KBM-7 (cell line): ENCODE data around the gene ZSCAN12.

Experiments
- DNase-seq: peaks from one replicate; pipeline ENCODE4 v3.0.0-alpha.2; 2015
- in situ Hi-C: fragments of 300-500 bp; cut with MboI; formaldehyde crosslinking; loops from 2 replicates; pipeline ENCODE4 v1.14.3; 2020; ENCODE audit warnings: low sequenced_read_pairs, low pct_unique_long_range_greater_than_20kb, mixed read lengths

ZSCAN12 gene

DNA sequence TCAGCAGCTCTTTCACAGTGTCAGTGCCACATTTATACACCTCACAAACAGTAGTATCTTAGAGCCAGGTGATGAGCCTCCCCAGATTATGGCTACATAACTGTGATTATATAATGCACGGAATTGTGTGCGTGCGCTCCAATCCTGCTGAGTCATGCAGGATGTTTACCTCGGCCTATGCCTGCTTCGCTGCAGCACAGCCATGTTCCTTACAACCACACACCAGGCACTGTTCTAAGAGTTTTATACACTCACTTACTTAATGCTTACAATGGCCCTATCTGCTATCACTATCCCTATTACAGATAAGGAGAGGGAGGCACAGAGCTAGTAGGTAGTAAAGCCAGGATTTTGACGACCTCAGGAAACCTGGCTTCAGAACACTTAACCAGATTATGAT, 42.5 kb downstream of the ZSCAN12 start:
- DNase-seq: no peak
- in situ Hi-C loops: loop anchor here (25.0 kb wide), 2 partner anchors 220 to 445 kb away; partner anchors contain the start of genes OR2B2 and ZKSCAN8

DNA sequence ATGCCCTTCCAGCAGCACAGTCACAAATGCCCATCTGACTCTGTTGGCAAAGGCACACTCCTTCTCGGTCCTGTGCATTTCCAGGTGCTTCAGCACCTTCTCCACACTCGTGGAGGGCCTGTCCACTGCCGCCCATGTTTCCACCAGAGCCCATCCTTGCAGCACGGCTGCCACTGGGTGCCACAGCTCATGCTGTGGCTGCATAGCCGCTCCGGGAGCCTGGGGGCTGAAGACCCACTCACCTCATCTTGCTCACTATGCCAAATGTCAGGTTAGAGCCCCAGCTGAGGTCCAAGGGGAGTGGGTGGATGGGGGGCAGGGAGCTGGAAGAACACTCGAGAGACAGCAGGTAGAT, 42.9 kb downstream of the ZSCAN12 start:
- in situ Hi-C loops: loop anchor here (25.0 kb wide), 2 partner anchors 219 to 444 kb away; partner anchors contain the start of genes OR2B2 and ZKSCAN8

DNA sequence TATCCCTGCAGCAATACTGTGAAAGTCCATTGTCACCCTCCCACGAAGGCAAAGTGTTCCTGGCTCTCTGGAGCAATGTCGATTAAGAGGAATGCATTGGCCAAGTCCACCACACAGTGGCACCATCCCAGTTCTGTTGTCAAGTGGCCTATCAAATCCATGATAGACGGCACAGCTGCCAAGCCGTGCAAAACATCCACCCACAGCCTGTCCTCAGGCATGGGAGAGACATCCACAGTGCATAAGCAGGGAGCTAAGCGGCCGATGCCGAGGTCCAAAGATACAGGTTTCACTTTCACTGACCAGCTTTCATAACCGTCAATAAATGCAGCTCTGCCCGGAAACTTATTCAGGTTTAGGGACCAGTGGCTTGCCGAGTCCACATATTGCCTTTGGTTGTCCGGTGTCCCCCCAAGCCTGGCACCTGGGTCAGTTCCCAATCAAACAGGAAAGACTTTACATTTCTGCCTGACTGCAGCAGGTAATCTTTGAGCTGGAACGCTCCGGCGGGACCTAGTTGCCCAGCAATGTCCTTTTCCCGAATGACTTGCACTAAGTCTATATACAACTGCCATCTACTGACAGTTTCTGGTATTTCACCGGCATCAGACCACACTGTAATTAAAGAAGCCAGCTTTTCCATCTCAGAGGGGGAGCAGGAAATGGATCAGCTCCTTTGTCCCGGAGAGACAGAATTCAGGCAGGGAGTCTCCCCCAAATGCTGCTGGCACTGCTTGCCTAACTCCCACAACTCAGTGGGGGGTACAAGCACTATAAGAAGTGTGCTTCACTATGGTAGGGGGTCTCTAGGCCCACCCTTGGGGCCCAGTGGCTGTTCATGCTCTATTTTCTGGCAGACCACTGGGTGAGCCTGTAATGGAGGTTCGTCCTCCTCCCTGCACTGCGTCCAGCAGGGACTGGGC, 43.5 kb downstream of the ZSCAN12 start:
- in situ Hi-C loops: loop anchor here (25.0 kb wide), 2 partner anchors 219 to 444 kb away; partner anchors contain the start of genes OR2B2 and ZKSCAN8

More for the DNA sequence above, 42.9 kb downstream of the ZSCAN12 start:
- no peak for DNase-seq

DNA sequence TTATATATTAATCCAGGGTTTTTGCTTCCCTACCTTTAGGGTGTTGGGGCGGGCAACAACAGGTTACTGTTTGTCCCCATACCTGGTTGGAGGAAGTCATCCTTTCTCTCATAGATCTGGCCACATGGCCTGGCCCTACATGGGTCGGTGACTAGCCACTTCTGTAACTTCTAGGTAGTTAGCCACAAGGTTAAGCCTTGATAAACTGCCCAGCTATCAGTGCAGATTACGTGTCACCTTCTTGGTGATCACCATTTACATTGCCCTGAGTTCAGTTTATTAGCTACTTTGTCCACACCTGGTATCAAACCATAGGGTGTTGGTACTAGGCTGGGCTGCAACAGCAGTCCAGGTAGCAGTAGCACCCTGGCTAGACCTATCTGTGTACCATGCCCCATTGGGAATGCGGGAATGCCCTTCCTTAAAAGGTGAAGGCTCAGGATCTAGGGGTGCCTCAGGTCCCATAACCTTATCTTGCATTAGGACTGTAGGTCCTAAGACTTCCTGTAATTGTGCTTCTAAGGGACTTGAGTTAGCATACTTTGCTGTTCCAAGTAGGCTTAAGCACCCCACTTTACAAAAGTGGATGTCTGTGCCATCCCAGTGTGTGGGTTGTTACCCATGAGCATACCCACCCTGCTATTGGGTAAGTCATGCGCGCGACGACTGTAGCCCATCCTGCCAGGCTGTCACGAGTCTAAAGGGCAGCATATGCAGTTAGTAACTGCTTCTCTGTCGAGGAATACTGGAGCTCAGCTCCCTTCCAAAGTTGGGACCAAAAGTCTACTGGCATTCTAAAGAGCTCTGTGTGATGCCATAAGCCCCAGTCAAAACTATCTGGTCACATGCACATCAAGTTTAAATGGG, 44.6 kb downstream of the ZSCAN12 start:
- in situ Hi-C loops: loop anchor here (25.0 kb wide), 2 partner anchors 218 to 443 kb away; partner anchors contain the start of genes OR2B2 and ZKSCAN8

More for the DNA sequence above, 43.5 kb downstream of the ZSCAN12 start:
- DNase-seq: peak; percentile 87

DNA sequence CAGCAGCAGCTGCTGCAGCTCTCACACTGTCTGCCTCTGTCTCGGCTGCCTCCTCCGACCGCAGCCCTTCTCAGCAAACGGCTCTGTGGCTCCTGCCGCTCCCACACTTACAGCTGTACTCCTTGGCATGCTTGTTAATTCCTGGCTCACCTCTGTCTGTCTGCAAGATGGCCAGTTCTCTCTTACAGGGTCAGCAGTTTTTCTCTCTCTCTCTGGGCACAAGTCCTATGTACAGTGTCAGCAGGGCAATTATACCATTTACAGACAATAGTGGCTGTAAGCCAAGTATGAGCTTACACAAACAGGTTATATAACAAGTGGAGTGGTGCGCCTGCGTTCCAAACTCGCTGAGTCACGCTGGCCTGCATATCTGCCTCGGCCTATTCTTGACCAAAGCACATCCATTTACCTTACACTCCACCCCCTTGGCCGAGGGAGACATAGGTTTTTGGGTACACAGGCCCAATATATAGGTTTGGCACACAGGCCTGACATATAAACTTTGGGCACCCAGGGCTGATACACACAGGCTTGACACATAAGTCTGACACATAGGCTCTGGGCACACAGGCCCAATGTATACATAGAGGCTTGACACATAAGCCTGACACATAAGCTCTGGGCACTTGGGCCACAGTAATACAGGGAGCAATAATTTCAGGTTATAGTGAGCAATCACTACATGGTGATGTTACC, 45.4 kb downstream of the ZSCAN12 start:
- in situ Hi-C loops: loop anchor here (25.0 kb wide), 2 partner anchors 217 to 442 kb away; partner anchors contain the start of genes OR2B2 and ZKSCAN8
- DNase-seq: no peak

More for the DNA sequence above, 44.6 kb downstream of the ZSCAN12 start:
- no peak for DNase-seq

DNA sequence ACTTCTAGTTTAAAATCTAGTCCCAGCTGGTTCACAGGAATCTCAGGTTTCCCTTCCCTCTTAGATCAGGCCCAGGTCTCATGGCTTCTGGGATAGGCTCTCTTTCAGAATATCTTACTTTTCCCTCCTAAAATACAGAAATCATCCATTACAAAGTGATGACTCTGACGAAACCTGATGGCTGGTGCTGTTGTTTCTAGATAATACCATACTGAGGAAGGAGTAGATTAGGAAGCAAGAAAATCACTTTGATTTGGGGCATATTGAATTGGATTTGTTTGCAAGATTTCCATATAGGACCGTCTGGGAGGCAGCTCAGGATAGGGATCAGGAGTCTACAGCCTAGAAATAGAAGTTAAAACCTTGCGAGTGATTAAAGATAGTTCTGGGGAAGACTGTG, 46.2 kb downstream of the ZSCAN12 start:
- in situ Hi-C loops: loop anchor here (25.0 kb wide), 2 partner anchors 216 to 441 kb away; partner anchors contain the start of genes OR2B2 and ZKSCAN8
- DNase-seq: no peak

DNA sequence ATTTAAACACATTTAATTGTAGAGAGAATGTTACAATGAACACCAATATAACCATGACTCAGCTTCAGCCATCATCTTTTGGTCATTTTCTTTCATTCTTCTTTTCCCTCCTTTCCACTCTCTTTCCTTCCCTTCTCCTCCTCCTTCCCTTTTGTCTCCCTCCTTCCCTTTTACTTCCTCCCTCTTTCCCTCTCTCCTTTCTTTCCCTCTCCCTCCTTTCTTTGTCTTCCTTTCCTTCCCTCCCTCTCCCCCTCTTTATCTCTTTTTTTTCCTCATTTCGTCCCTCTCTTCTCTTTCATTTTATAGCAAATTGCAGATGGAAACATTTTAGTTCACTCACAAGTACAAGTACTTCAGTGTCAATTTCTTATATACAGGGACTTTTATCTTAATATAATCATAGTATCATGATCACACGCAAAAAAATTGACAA, 48.0 kb downstream of the ZSCAN12 start:
- in situ Hi-C loops: loop anchor here (25.0 kb wide), 2 partner anchors 214 to 439 kb away; partner anchors contain the start of genes OR2B2 and ZKSCAN8
- DNase-seq: no peak

DNA sequence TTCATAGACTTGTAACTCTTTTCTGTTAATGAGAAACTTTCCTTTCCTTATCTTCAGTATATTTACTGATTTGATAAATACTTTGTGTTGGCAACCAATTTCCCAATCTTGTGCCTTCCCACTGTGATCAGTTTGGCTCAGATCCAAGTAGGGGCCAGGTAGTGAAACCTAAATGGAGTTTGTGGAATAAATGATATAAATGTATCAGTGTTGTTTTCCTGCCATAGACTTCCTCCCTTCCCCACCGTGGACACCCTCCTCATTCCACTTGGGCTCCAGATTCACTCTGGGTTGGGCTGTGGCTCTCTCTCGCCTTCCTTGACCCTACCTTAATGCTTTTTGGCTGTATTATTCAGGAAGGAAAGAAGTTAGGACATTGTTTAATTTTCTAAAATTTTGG, 48.5 kb downstream of the ZSCAN12 start:
- DNase-seq: no peak
- in situ Hi-C loops: loop anchor here (25.0 kb wide), 2 partner anchors 214 to 439 kb away; partner anchors contain the start of genes OR2B2 and ZKSCAN8

DNA sequence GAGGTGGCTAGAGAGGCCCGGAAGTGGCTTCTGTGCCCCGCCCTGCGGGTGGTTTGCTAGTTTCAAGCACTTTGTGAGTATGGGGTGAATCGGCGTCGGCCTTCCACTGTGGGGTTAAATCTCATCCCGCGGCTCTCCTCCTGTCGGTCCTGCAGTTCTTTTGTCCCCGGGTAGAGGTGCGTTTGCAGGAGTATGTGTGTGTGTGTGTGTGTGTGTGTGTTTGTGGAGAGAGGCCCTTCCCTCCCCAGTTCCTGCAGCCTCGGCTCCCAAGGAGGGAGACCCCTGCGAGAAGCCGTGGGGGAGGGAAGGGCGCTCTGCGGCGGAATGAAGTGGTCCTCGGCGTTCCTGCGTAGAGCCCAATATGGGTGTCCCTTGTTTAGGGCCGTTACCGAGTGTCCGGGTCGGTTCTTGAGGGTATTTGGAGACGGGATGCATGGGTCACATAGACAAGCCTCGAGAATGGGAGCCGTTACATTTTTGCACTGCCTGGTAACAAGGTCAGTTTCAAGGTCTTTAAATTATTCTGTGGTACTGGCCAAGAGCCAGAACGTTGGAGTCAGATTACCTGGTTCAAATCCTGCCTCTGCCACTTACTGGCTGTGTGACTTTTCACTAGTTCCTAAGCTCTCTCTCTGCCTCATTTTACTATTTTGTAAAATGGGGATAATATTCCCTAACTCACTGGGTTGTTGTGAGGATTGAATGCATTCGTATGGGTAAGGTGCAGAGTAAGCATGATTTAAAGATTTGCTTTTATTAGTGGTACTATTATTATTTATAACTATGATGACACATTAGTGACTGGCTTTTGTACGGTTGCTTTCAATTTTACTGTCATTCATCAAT, 49.4 kb downstream of the ZSCAN12 start, which contains the start of gene ZKSCAN3:
ZKSCAN3 (plus strand) TSS at position 56 of the 846 bp plus-strand sequence. CDS start 9,640 bp downstream, outside the sequence.
- in situ Hi-C loops: loop anchor here (25.0 kb wide), 2 partner anchors 213 to 438 kb away; partner anchors contain the start of genes OR2B2 and ZKSCAN8
- DNase-seq: peak; percentile 90

DNA sequence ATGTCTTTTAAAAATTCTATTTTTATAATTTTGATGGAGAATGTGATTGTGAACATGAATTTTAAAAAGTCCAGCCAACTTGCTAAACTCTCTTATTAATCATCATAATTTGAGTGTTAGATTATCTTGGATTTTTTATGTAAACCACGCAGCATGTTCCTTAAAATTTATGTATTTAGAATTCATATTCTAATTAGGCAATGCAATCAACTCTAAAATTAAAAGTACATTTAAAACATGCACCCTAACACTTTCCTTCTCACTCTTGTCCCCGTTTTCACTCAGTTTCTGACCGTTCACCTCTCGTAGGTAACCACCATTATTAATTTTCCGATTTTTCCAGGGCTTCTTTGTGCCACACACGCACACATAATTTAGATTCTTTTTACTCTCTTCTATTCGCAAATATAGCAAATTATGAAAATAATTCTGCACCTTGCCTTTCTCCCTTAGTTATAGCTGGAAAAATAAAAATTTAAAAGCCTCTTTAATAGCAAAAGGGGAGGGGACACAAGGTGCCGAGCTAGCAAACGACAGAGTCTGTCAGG, 50.1 kb downstream of the ZSCAN12 start:
- DNase-seq: no peak
- in situ Hi-C loops: no loop called here

DNA sequence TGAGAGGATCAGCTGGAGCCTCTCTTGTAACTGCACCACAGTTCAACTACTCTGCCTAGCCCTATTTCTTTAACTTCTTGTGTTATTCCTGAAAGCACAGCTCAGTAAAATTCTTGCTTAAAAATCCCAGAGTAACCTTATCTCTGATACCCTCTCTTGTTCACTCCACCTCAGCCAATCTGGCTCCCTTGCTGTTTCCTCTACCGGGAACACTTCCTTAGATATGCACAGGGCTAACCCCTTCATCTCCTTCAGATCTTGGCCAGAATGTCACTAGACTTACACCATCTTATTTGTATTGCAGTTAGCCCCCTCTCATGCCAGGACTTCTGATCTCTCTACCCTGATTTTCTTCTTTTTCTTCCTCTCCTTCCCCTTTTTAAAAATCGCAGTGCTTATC, 52.4 kb downstream of the ZSCAN12 start:
- no peak for DNase-seq
- in situ Hi-C loops: no loop called here

DNA sequence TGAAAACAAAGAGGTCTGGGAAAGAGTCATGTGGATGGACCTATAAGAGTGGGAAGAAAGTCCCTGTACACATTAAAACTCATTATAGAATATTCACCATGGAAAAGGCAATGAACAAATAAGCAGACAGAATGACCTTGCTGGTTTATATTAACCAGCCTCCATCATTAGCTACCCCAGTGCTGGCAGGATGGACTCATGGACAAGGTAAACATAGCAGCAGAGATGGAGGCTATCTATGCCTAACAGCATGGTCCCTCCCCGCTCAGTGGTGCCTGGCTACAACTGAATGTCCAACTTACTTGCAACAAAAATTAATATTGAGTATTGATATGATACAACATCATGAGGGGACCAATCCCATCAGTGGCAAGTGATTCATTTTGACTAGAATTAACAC, 54.3 kb downstream of the ZSCAN12 start:
- in situ Hi-C loops: no loop called here
- no peak for DNase-seq

DNA sequence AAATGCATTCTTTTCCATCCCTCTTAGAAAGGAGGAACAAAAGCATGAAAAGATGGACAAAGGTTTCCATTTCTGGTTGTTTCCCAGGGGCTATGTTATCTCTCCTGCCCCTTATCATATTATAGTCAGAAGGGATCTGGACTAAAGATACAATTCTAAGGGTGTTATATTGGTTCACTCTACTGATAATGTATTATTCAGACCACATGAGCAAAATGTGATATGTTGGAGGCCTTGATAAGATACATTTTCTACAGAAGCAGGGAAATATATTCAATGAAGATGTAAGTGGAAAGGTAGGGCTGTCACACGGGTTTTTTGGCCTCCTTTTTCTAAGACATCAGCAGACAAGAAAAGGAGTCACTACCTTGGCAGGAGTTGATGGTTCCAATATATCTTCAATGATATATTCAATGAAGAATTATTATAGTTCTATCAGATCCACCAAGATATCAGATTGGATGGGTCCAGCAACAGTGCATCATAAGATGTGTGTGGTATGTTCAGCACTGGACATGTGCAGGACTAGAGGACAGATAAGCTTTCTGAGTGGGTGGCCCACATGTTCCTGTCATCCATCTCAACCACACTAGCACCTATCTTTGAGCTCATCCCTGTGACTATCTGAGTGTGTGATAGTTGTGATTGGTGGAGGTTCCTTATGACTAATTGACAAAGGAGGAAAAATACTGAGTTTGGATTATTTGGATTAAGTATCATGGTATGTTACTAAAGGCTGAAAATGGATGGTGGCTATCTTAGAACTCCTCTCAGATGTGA, 55.5 kb downstream of the ZSCAN12 start:
- in situ Hi-C loops: no loop called here
- no peak for DNase-seq

DNA sequence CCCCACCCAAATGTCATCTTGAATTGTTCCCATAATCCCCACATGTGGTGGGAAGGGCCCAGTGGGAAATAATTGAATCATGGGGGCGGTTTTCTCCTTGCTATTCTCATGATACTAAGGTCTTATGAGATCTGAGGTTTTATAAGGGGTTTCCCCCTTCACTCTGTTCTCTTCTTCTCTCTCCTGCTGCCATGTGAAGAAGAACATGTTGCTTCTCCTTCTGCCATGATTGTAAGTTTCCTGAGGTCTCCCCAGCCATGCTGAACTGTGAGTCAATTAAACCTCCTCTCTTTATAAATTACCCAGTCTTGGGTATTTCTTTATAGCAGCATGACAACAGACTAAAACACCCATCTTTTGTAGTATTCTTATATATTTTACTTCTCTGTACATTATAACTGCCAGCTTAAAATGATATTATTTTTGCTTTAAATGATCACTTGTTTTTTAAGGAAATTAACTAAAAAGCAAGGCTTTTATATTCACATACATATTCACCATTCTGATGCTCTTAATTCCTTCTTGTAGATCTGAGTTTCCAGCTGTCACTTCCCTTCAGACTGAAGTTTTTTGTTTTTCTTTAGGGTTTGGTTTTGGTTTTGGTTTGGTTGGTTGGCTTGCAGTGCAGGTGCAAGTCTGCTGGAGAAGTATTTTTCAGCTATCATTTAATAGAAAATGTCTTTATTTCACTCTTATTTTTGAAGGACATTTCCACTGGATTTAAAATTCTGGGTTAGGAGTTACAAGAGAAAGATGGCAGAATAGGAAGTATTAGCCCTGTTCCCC, 59.0 kb downstream of the ZSCAN12 start:
- in situ Hi-C loops: no loop called here

DNA sequence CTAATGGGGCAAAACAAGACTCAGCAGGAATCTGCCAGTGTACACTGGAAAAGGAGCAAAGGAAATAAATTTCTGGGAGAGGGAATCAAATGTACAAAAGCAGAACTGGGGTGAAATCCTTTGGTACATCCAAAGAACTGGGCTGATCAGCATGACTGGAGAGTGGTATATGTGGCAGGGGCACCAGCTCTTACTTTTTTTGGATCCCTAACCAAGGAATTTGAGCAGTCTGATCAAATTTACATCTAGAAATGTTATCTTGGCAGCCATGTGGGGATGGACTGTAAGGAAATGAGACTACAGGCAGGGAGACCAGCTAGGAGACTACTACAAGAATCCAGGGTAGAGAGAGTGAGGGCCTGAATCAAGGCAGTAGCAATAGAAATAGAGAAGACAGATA, 62.4 kb downstream of the ZSCAN12 start:
- in situ Hi-C loops: no loop called here
- DNase-seq: peak; percentile 50

More for the DNA sequence above, 59.0 kb downstream of the ZSCAN12 start:
- DNase-seq: no peak
